GM18499 (cell line): ENCODE results near the gene FER.
"Not testable (repeated sequence)": the region's sequence is repeated elsewhere in the genome, so short reads cannot be mapped to it uniquely, and the experiment has no call there.

Experiments
- ATAC-seq: cut with Tn5 transposase; IDR thresholded peaks from one replicate; pipeline ENCODE4 v1.9.1; 2021; ENCODE audit warnings: moderate number of reproducible peaks; ENCODE audit not compliant: insufficient read depth, unreplicated experiment

Gene FER

GRCh38 chr5:108794349-108794748 lies 46.7 kb downstream of the FER start:
- not testable (repeated sequence) for ATAC-seq

- ATAC-seq: no peak
Measured at GRCh38 chr5:108797396-108797795, 49.7 kb downstream of the FER start.

GRCh38 chr5:108797986-108798385 lies 50.3 kb downstream of the FER start:
- ATAC-seq: no peak

- no peak for ATAC-seq
Measured at GRCh38 chr5:108798513-108799265, 51.0 kb downstream of the FER start.

GRCh38 chr5:108801301-108801700 lies 53.6 kb downstream of the FER start:
- no peak for ATAC-seq

- ATAC-seq: no peak
Measured at GRCh38 chr5:108801776-108802175, 54.1 kb downstream of the FER start.

GRCh38 chr5:108810717-108811116 lies 63.0 kb downstream of the FER start:
- ATAC-seq: no peak

GRCh38 chr5:108813673-108814072 lies 66.0 kb downstream of the FER start:
- no peak for ATAC-seq

- ATAC-seq: no peak
Measured at GRCh38 chr5:108814551-108814950, 66.9 kb downstream of the FER start.

- peak; percentile 96 for ATAC-seq
Measured at GRCh38 chr5:108818613-108819272, 71.0 kb downstream of the FER start.

- ATAC-seq: no peak
Measured at GRCh38 chr5:108820983-108821382, 73.3 kb downstream of the FER start.

GRCh38 chr5:108822211-108822947 lies 74.7 kb downstream of the FER start:
- no peak for ATAC-seq

- ATAC-seq: no peak
Measured at GRCh38 chr5:108827131-108827530, 79.4 kb downstream of the FER start.

- no peak for ATAC-seq
Measured at GRCh38 chr5:108830705-108831276, 83.1 kb downstream of the FER start.

- no peak for ATAC-seq
Measured at GRCh38 chr5:108836492-108836891, 88.8 kb downstream of the FER start.

- ATAC-seq: not testable (repeated sequence)
Measured at GRCh38 chr5:108842260-108842941, 94.7 kb downstream of the FER start.

GRCh38 chr5:108851129-108851528 lies 103.4 kb downstream of the FER start:
- not testable (repeated sequence) for ATAC-seq

GRCh38 chr5:108857905-108858304 lies 110.2 kb downstream of the FER start:
- no peak for ATAC-seq

GRCh38 chr5:108858959-108859358 lies 111.3 kb downstream of the FER start:
- ATAC-seq: peak; percentile 99

GRCh38 chr5:108862211-108862610 lies 114.5 kb downstream of the FER start:
- no peak for ATAC-seq
